Muscle of arm (tissue), 14 donors: ENCODE data around the gene STEEP1. TPM values are rescaled to one million over a fixed set of nuclear protein-coding genes. Genes with fewer than 3 reads are reported as not detected.

Experiments
- DNase-seq: peaks from one replicate; pipeline ENCODE4 v3.0.0-alpha.2; 2013
- long read RNA-seq, 11 donors: transcript quantifications; one replicate each; lab custom pipeline, GENCODE V29; 2026
- polyA plus RNA-seq, 12 donors: library from polyadenylated mRNA; unstranded; fragments of 120-200 nt; gene quantifications; one replicate each; pipeline ENCODE4 v1.2.1, GENCODE V29; 2013; ENCODE audit not compliant: insufficient read length in 12 of 12

STEEP1 gene
- 10 to 100 TPM in 10 of 12 donors, 1 to 10 TPM in 1, not detected in 1; 7.1 to 22.5 (median 17.8) TPM for polyA plus RNA-seq
- long read RNA-seq, donor 1, partial matches to known transcripts = 88 of 92 reads
- long read RNA-seq, donor 1, other reads (novel, unspliced or antisense) = 0 of 92 reads
- long read RNA-seq, donor 2 = 0 reads
- long read RNA-seq, donor 3, partial matches to known transcripts = 0 of 1 reads
- long read RNA-seq, donor 3, other reads (novel, unspliced or antisense) = 0 of 1 reads
- long read RNA-seq, donor 4, partial matches to known transcripts = 0 of 3 reads
- long read RNA-seq, donor 4, other reads (novel, unspliced or antisense) = 0 of 3 reads
- long read RNA-seq, donor 5, transcript CXorf56-204 (7 exons, 1,056 nt) = major isoform, 5 of 23 reads
- long read RNA-seq, donor 5, partial matches to known transcripts = 17 of 23 reads
- long read RNA-seq, donor 5, other reads (novel, unspliced or antisense) = 0 of 23 reads
- long read RNA-seq, donor 6, partial matches to known transcripts = 14 of 29 reads
- long read RNA-seq, donor 6, other reads (novel, unspliced or antisense) = 13 of 29 reads
- long read RNA-seq, donor 7 = 0 reads
- long read RNA-seq, donor 8, transcript CXorf56-204 (7 exons, 1,056 nt) = major isoform, 5 of 6 reads
- long read RNA-seq, donor 8, partial matches to known transcripts = 0 of 6 reads
- long read RNA-seq, donor 8, other reads (novel, unspliced or antisense) = 0 of 6 reads
- long read RNA-seq, donor 9, partial matches to known transcripts = 0 of 1 reads
- long read RNA-seq, donor 9, other reads (novel, unspliced or antisense) = 0 of 1 reads
- long read RNA-seq, donor 10, partial matches to known transcripts = 69 of 71 reads
- long read RNA-seq, donor 10, other reads (novel, unspliced or antisense) = 0 of 71 reads
- long read RNA-seq, donor 11, transcript CXorf56-204 (7 exons, 1,056 nt) = major isoform, 5 of 5 reads
- long read RNA-seq, donor 11, partial matches to known transcripts = 0 of 5 reads
- long read RNA-seq, donor 11, other reads (novel, unspliced or antisense) = 0 of 5 reads

GRCh38 chrX:119565107-119565663 lies at the start of gene STEEP1:
Gene STEEP1, minus strand, starts transcription at chrX:119565409. Its CDS starts 54 bp downstream, at chrX:119565355.
- DNase-seq = peak; percentile 92

DNA sequence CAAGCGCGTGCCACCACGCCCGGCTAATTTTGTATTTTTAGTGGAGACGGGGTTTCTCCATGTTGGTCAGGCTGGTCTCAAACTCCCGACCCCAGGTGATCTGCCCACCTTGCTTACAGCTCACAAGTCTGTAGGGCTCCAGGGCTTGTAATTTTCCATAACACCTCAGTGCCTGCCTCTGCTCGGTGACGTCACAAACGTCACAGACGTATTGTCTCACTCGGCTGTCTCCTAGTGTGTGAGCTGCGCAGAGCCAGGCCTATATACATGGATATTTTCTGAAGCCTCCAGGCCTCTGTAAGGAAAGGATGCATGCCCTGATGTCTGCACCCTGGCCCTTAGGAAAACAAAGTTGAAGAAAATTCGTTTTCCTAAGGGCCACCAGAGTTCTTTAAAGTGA lies 49.6 kb upstream of the STEEP1 start:
- no peak for DNase-seq

DNA sequence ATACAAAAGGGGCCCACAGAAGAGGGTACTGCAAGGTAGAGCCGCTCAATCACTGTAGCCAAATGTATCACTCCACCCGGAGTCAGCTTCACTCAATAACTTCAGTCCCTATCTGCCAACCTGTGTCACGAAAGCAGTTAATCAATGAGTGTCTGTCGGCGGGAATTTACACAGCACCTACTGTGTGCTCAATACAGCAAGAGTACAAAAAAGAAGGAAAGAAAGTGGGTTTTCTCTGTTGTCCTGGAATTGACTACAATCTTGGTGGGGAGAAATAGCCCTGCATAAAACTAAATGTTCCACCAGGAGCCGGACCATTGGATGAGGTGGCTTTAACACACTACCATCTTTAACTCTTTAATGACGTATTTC lies 41.8 kb upstream of the STEEP1 start:
- DNase-seq = no peak

GRCh38 chrX:119606280-119607017 lies 41.2 kb upstream of the STEEP1 start, which contains the start of gene NKRF:
Gene NKRF, minus strand, starts transcription at chrX:119606424.
- peak; percentile 94 for DNase-seq

GRCh38 chrX:119605464-119606279 lies 40.5 kb upstream of the STEEP1 start:
- peak; percentile 34 for DNase-seq

- no peak for DNase-seq
These were observed 39.7 kb upstream of the STEEP1 start for GRCh38 chrX:119604766-119605463.

DNA sequence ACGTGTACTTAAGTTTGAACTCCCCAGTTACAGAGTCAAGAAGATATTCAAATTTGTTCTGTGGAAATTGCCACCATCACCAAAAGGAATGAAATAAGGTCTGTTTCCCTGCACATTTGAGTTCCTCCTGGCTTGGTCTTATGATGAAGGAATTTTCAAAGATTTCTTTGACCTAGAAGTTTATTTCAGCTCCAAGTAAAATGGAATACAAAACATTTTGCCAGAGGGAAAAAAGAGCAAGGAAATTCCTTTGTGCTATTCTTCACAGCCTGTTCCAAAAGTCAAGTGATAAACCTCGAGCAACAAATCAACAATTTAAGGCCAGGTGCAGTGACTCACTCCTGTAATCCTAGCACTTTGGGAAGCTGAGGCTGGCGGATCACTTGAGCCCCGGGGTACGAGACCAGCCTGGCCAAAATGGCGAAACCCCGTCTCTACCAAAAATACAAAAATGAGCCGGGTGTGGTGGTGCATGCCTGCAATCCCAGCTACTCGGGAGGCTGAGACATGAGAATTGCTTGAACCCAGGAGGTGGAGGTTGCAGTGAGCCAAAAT lies 37.6 kb upstream of the STEEP1 start:
- DNase-seq = no peak

- DNase-seq = no peak
These were observed 24.6 kb upstream of the STEEP1 start for GRCh38 chrX:119589810-119590209.

GRCh38 chrX:119583431-119584059 lies 18.3 kb upstream of the STEEP1 start:
- DNase-seq = no peak

DNA sequence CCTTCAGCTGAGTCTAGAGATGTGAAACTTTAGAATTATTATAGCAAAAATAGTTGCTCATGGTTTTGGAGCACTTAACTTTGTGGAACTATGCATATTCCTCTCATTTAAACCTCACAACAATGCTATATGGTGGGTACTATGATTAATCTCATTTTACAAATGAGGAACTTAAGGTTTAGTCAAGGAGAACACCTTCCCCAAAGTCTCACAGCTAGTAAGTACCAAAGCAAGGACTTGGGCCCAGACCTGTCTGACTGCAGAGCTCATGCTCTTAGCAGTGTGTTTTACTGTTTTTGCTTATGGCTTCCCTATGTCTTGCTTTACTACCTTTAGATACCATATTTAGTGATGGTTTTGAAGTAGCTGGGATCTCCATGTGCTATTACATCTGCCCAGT lies 14.2 kb upstream of the STEEP1 start:
- DNase-seq = no peak

DNA sequence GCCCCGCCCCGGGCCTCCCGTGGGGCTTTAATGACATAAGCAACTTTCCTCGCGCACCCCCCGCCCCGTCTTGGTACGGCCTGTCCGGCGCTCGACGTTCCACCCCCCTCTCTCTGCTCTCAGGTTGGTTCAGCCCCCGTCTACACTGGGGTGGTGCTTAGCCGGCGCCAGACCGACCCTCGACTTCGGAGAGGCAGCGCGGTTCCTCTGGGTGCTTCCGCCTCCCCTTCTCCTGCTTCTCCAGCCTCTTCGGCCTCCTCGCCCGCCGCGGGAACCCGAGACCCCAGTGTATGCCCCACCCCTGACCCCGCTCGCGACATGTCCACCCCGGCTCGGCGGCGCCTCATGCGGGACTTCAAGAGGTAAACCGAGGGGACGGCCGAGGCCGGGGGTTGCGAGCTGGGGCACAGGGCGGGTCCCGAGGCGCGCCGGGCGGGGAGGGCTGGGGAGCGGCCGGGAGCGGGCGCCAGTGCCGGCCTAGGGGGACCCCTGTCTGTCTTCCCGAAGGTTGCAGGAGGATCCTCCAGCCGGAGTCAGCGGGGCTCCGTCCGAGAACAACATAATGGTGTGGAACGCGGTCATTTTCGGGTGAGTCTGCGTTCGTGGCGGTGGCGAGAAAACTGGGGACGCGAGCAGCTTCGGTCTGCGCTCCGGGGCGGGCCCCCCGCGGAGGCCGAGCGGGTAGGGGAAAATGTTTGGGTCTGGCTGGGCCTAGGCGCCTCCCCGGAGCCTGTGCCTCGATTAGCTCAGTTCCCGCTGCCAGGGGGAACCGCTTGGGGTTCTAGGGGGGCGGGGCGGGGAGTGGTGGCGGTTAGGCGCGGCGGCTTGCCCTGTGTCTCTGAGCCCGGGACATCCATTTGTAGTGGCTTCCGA lies 9.4 kb upstream of the STEEP1 start, which contains the start of gene UBE2A:
Gene UBE2A, plus strand, starts transcription at position 170 of the 873 bp plus-strand sequence. Its CDS starts 149 bp downstream, at position 319.
- peak; percentile 90 for DNase-seq

GRCh38 chrX:119573840-119574393 lies 8.7 kb upstream of the STEEP1 start:
- peak; percentile 57 for DNase-seq

GRCh38 chrX:119573222-119573621 lies 8.0 kb upstream of the STEEP1 start:
- DNase-seq = no peak

- DNase-seq = no peak
These were observed 5.2 kb upstream of the STEEP1 start for GRCh38 chrX:119570351-119570835.

GRCh38 chrX:119552508-119552907 lies 12.7 kb downstream of the STEEP1 start:
- DNase-seq = no peak

- DNase-seq = no peak
These were observed 15.7 kb downstream of the STEEP1 start for GRCh38 chrX:119549327-119550016.

DNA sequence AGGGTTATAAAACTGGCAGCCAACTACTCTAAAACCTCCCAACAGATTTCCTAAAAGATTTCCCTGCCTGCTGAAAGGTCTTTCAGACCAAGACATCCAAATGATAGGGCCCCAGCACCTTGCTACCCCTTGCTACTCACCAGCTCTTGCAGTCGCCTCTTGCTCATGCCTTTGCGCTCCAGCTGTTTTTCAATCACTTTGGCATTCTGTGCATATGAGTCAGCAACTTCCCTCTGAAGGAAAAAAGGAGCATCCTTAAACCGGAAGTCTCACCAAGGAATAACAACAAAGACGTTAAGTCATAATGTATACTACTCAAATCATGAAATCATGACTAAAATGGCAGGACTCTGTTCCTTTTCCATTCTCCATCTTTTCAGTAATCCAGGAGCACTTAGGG lies 24.0 kb downstream of the STEEP1 start:
- no peak for DNase-seq
